HCT116 (cell line): ENCODE data around the gene UBE3B. TPM values are rescaled to one million over a fixed set of nuclear protein-coding genes. Genes with fewer than 3 reads are reported as not detected.

Experiments
- ATAC-seq: fragments of 200-7000 bp; cut with Tn5 transposase; 2 replicates; pipeline ENCODE4 v1.9.1; 2020; ENCODE audit warnings: mild to moderate bottlenecking, moderate library complexity
- BruUV-seq: library from RNA; stranded (reverse); fragments of 400-500 nt; replicated peaks from 2 replicates; lab custom pipeline; 2021; lab: Mats Ljungman, UMichigan
- CTCF ChIA-PET: fragments of 300-600 bp; sonication (Branson Sonifier 250); formaldehyde crosslinking; loops from one replicate; lab custom pipeline; 2021; ENCODE audit warnings: antibody characterized with exemption; lab: Charles Lee
- POLR2A ChIA-PET: fragments of 300-600, 350-600 bp; sonication (Branson Sonifier 250); formaldehyde crosslinking; loops from one replicate; lab custom pipeline; 2021; ENCODE audit warnings: antibody characterized with exemption; lab: Charles Lee
- RAD21 ChIA-PET, 2 experiments: fragments of 300-600 bp; sonication (Branson Sonifier 250); formaldehyde crosslinking; loops; one replicate each; lab custom pipeline; 2023; ENCODE audit warnings: low total read pairs in 2 of 2; ENCODE audit not compliant: uncharacterized antibody in 2 of 2, unreplicated experiment in 2 of 2, low non-redundant PET in 1 of 2; lab: Charles Lee
- DNase-seq: peaks from one replicate; pipeline ENCODE4 v3.0.0-alpha.2; 2010; ENCODE audit warnings: low read depth, low spot score
- H2AFZ ChIP-seq: fragments of 200-600 bp; shearing (Covaris generic), sonication (generic); 2 replicates; pipeline ENCODE4 v1.6.1; 2017; ENCODE audit warnings: low read depth, mixed run types, mixed read lengths, antibody characterized with exemption, low read length; ENCODE audit not compliant: poor library complexity, severe bottlenecking
- H3K27ac ChIP-seq: 2 replicates; pipeline ENCODE4 v1.5.1; 2012; ENCODE audit warnings: low read depth, low read length
- H3K27me3 ChIP-seq: fragments of 200-600 bp; sonication (generic); 2 replicates; pipeline ENCODE4 v1.6.1; 2016; ENCODE audit warnings: mixed run types, low read length, mixed read lengths; ENCODE audit not compliant: insufficient read depth
- H3K36me3 ChIP-seq, 2 experiments: fragments of 200-500 bp in 1 of 2; fragments of 200-600 bp in 1 of 2; sonication (Bioruptor generic) in 1 of 2; sonication (generic) in 1 of 2; 2 replicates each; pipeline versions ENCODE4 v1.5.1 to v1.6.1; 2014 to 2016; ENCODE audit warnings: low read length in 2 of 2, inconsistent platforms in 1 of 2, mixed read lengths in 1 of 2, mixed run types in 1 of 2; ENCODE audit not compliant: insufficient read depth in 2 of 2, control insufficient read depth in 1 of 2
- H3K4me1 ChIP-seq, 2 experiments: fragments of 200-600 bp in 1 of 2; sonication (generic) in 1 of 2; 2 replicates each; pipeline versions ENCODE4 v1.5.1 to v1.6.1; 2012 to 2017; ENCODE audit warnings: low read length in 2 of 2, inconsistent platforms in 1 of 2, mild to moderate bottlenecking in 1 of 2, mixed read lengths in 1 of 2, mixed run types in 1 of 2, moderate library complexity in 1 of 2; ENCODE audit not compliant: insufficient read depth in 2 of 2, control insufficient read depth in 1 of 2
- H3K4me2 ChIP-seq: fragments of 200-600 bp; sonication (generic); 2 replicates; pipeline ENCODE4 v1.6.1; 2017; ENCODE audit warnings: mixed run types, low read length, mixed read lengths
- H3K4me3 ChIP-seq, 2 experiments: fragments of 200-600 bp in 1 of 2; sonication (generic) in 1 of 2; replicated peaks in 1 of 2; 2 replicates each; pipeline ENCODE4 v1.5.1; 2011 to 2016; ENCODE audit warnings: low read length in 2 of 2, control low read depth in 1 of 2, low read depth in 1 of 2, mild to moderate bottlenecking in 1 of 2, mixed read lengths in 1 of 2, mixed run types in 1 of 2
- H3K79me2 ChIP-seq: fragments of 200-600 bp; sonication (generic); 2 replicates; pipeline ENCODE4 v1.6.1; 2017; ENCODE audit warnings: mild to moderate bottlenecking, mixed run types, low read length, moderate library complexity, mixed read lengths; ENCODE audit not compliant: insufficient read depth
- H3K9ac ChIP-seq: fragments of 200-600 bp; sonication (generic); 2 replicates; pipeline ENCODE4 v1.6.1; 2016; ENCODE audit warnings: low read length, mixed read lengths
- H3K9me2 ChIP-seq: fragments of 200-600 bp; sonication (generic), shearing (Covaris generic); 2 replicates; pipeline ENCODE4 v1.6.1; 2017; ENCODE audit warnings: mixed run types, mild to moderate bottlenecking, moderate library complexity; ENCODE audit not compliant: insufficient read depth
- H3K9me3 ChIP-seq, 2 experiments: fragments of 200-500 bp in 1 of 2; fragments of 200-600 bp in 1 of 2; sonication (Bioruptor generic) in 1 of 2; sonication (generic) in 1 of 2; 2 replicates each; pipeline ENCODE4 v1.6.1; 2014 to 2017; ENCODE audit warnings: low read length in 2 of 2, mixed read lengths in 2 of 2, inconsistent platforms in 1 of 2, low read depth in 1 of 2, mild to moderate bottlenecking in 1 of 2, mixed run types in 1 of 2, moderate library complexity in 1 of 2; ENCODE audit not compliant: control insufficient read depth in 1 of 2, insufficient read depth in 1 of 2
- H4K20me1 ChIP-seq: fragments of 200-600 bp; sonication (generic), shearing (Covaris generic); 2 replicates; pipeline ENCODE4 v1.6.1; 2017; ENCODE audit warnings: mixed run types, mild to moderate bottlenecking, moderate library complexity; ENCODE audit not compliant: insufficient read depth
- CBX3 ChIP-seq: IDR thresholded peaks from 2 replicates; pipeline ENCODE4 v1.6.1; 2012; ENCODE audit warnings: low read depth
- ELF1 ChIP-seq: IDR thresholded peaks from 2 replicates; pipeline ENCODE4 v1.6.1; 2012; ENCODE audit warnings: low read depth, borderline replicate concordance
- FOSL1 ChIP-seq: IDR thresholded peaks from 2 replicates; pipeline ENCODE4 v1.6.1; 2012; ENCODE audit warnings: low read depth
- POLR2A ChIP-seq: IDR thresholded peaks from 2 replicates; pipeline ENCODE4 v1.7.0; 2011; ENCODE audit warnings: borderline replicate concordance; ENCODE audit not compliant: insufficient read depth, insufficient read length; ENCODE audit errors: extremely low read depth
- SP1 ChIP-seq: IDR thresholded peaks from 2 replicates; pipeline ENCODE4 v1.6.1; 2012; ENCODE audit warnings: low read depth
- TCF7L2 ChIP-seq: IDR thresholded peaks from 2 replicates; pipeline ENCODE4 v1.7.0; 2011; ENCODE audit warnings: borderline replicate concordance, inconsistent platforms; ENCODE audit not compliant: insufficient read depth, insufficient read length; ENCODE audit errors: extremely low read depth
- YY1 ChIP-seq: IDR thresholded peaks from 2 replicates; pipeline ENCODE4 v1.6.1; 2011; ENCODE audit warnings: low read length, low read depth, moderate library complexity, mild to moderate bottlenecking; ENCODE audit not compliant: insufficient replicate concordance; ENCODE audit errors: extremely low read depth
- intact Hi-C: fragments of 100-400 bp; cut with micrococcal nuclease; formaldehyde crosslinking; loops from 2 replicates; pipeline ENCODE4 v1.10.0; 2022
- total RNA-seq: library from RNA; stranded (reverse); gene quantifications from one replicate; pipeline ENCODE4 v1.2.1, GENCODE V29; 2021; ENCODE audit not compliant: unreplicated experiment
- TF ChIP-seq, protein P1 (sequence below): IDR thresholded peaks from 2 replicates; pipeline ENCODE4 v1.6.1; 2012
- TF ChIP-seq, protein P2 (sequence below): IDR thresholded peaks from 2 replicates; pipeline ENCODE4 v1.6.1; 2012

Gene UBE3B
- total RNA-seq, 1 experiment from 2014 or later, result 28.9 TPM

DNA sequence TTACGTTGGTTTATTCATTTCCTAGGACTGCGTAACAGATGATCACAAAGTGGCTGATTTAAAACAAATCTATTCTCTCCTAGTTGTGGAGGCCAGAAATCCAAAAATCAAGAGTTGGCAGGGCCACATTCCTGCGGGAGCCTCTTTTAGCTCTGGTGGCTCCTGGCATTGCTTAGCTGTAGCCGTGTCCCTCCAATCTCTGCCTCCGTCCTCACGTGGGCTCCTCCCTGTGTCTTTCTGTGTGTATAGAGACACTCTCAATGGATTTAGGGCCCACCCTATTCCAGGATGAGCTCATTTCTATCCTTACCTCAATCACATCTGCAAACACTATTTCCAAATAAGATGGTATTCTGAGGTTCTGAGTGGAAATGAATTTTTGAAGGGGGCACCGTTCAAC lies 42.9 kb upstream of the UBE3B start (continued):
- TF ChIP-seq TCF7L2 (no peak), ELF1 (no peak), YY1 (no peak)
- TF ChIP-seq, protein P1, sequence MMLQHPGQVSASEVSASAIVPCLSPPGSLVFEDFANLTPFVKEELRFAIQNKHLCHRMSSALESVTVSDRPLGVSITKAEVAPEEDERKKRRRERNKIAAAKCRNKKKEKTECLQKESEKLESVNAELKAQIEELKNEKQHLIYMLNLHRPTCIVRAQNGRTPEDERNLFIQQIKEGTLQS, result no peak

DNA sequence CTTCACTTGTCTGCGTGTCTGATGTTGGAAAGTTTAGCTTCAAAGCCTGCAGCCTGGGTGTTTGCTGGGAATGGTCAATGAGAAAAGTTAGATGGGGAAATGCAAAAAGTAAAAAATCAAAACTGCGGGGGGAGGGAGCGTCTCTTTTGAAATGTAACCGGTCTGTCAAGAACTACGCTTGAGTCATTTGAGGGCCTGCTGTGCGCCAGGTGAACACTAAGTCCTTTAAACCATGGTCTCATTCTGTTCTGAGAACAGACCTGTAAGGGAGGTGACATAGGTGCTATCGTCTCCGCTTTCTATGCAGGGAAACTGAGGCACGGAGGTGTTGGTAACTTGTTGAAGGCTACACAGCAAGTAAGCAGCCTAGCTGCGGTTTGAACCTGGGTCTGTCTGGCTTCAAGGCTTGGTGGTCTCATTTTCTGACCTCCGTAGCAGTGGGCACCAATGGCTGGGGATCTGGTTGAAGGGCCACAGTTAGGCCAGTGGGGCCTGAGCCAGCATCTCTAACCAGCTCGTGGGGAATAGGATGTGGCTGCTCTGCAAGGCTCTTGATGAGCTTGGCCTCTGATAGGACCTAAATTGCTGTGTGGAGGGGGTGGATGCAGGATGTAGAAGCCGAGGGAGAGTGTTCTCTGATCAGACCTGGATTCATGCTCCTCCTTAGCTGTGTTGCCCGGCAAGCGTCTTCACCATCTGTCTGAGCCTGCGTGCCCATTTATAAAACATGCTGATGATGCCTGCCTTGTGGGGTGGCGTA lies 41.8 kb upstream of the UBE3B start:
- DNase-seq, result no peak
- Histone ChIP-seq H3K4me1 (peaks cover 0 to 8% of the 10 kb centered on the region in 2 experiments; a peak in 2 of 4 replicates), H3K27me3 (no peaks in the 10 kb centered on the region), H3K9ac (no peak overlapping the region), H3K4me3 (no peak overlapping the region), H3K79me2 (no peaks in the 10 kb centered on the region), H3K9me2 (no peaks in the 10 kb centered on the region), H3K36me3 (no peaks in the 10 kb centered on the region)
- CTCF ChIA-PET, result interaction anchor here (1.8 kb wide), 1 partner anchor 10 kb away, joined by 6 read pairs; no protein-coding TSS in a partner anchor
- RAD21 ChIA-PET, result no interaction called here
- BruUV-seq, result no TSS peak
- ATAC-seq, result no peak
- POLR2A ChIA-PET, result no interaction called here
- no peak for TF ChIP-seq SP1
- TF ChIP-seq POLR2A, result no peak
- TF ChIP-seq, protein P2, sequence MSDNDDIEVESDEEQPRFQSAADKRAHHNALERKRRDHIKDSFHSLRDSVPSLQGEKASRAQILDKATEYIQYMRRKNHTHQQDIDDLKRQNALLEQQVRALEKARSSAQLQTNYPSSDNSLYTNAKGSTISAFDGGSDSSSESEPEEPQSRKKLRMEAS, result no peak
- TF ChIP-seq FOSL1, result no peak
- TF ChIP-seq, protein P1, result no peak
- TF ChIP-seq CBX3, result no peak
- TF ChIP-seq, all 23 proteins: peak for 0
- Histone ChIP-seq H3K9me3 (no peaks in the 10 kb centered on the region), H4K20me1 (no peaks in the 10 kb centered on the region), H3K27ac (no peak overlapping the region), H3K4me2 (no peak overlapping the region), H2AFZ (no peak overlapping the region)
- intact Hi-C loops, result no loop called here
